ENCODE measurements around the gene PRSS1.
"Not testable (repeated sequence)": the region's sequence is repeated elsewhere in the genome, so short reads cannot be mapped to it uniquely, and the experiment has no call there.

Gene PRSS1

GRCh38 chr7:142773230-142773629 lies 24.0 kb downstream of the PRSS1 start:
- DNase-seq (ENCODE audit: low read depth, low spot score) = no peak

DNA sequence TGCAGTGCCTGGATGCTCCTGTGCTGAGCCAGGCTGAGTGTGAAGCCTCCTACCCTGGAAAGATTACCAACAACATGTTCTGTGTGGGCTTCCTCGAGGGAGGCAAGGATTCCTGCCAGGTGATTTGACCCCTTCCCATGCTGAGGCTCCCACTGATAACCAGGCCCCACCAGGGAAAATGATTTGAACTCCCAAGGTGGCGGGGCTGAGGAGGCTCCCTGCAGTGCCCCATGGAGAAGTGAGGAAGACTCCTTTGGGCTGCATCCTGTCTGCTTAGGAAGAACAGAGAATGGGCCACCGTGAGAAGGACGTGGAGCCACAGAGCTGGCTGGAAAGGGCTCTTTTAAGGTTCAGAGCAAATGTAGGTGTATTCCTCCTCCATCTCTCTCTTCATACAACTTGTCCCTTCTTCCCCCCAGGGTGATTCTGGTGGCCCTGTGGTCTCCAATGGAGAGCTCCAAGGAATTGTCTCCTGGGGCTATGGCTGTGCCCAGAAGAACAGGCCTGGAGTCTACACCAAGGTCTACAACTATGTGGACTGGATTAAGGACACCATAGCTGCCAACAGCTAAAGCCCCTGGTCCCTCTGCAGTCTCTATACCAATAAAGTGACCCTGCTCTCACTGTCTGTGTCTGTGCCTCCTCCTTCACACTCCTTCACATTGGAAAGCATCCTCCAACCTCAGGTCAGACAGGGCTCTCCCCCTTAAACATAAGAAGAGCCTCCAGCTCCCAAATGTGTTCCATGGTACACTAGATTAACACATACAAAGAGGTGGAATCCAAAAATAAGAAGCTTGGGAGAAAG lies 24.9 kb downstream of the PRSS1 start:
- no peak for DNase-seq (ENCODE audit: low read depth, low spot score)

DNA sequence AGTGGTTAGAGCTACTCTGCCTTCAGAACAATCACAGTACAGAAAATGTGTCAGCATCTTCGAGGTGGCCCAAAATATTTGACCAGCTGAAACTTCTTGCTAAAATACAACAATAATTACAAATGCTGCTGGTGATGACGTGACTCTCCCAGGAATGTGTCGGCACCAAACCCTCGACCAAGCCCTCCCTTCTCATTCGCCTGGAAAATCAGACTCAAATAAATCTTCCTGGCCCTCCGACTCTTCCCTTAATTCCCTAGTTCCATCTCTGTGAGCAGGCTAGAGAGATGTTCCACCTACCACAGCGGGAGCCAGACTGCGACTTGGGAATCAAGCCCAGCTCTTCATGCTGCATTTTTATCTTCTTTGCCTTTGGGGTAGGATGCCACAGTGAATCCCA lies 25.6 kb downstream of the PRSS1 start:
- no peak for DNase-seq (ENCODE audit: low read depth, low spot score)

- not testable (repeated sequence) for DNase-seq (ENCODE audit: low read depth, low spot score)
Measured at GRCh38 chr7:142775351-142776115, 26.3 kb downstream of the PRSS1 start.

GRCh38 chr7:142776206-142776844 lies 27.1 kb downstream of the PRSS1 start:
- no peak for DNase-seq (ENCODE audit: low read depth, low spot score)

DNA sequence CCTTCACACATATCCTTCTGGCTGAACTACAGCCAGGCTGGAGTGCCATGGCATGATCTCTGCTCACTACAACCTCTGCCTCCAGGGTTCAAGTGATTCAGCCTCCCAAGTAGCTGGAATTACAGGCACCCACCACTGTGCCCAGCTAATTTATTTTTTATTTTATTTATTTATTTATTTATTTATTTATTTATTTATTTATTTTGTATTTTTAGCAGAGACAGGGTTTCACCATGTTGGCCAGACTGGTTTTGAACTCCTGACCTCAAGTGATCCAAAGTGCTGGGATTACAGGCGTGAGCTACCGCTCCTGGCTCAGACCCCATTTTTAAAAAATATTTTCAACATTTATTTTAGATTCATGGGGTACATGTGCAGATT lies 27.6 kb downstream of the PRSS1 start:
- DNase-seq (ENCODE audit: low read depth, low spot score) = not testable (repeated sequence)

GRCh38 chr7:142777318-142777717 lies 28.0 kb downstream of the PRSS1 start:
- no peak for DNase-seq (ENCODE audit: low read depth, low spot score)

DNA sequence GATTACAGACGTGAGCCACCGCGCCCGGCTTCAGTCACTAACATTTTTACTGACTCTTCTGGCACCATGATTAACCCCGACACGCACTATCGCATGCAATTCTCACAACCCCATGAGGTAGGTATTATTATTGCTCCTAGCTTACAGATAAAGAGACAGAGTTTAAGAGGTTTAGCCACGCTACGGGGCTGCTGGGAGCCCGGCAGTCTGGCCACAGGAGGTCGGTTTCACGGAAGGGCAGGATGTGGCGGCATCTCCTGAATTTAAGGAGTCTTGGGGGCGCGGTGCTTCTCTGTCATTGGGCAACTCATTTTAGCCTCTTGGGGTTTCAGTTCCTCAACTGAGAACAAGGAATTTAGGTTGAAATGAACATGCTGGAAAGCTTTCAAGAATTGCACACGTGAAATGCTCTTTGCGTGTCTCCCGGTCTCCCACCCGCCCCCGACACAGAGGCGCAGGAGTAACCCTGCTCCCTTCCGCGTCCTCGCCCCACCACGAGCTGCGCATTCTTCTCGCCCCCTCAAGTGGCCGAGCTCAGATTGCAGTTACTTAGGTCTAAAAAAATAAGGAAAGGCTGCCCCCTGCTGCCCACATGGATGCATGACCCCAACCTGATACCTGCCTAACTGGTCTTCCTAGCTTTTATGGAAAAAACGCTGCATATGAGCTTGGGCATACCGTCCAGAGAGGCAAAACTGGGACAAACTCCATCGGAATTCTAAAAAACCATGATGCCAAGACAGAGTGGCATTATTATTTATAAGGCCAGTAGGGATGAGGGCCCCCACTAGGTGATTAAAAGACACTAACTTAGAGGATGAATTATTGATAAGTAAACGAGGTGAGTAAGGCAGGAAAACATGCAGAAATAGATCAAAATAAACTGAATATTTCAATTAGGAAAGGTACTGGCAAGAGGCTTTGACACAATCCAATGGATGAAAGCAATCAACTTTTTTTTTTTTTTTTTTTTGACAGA lies 33.9 kb downstream of the PRSS1 start:
- peak; percentile 88 for DNase-seq (ENCODE audit: low read depth, low spot score)

GRCh38 chr7:142784096-142784495 lies 34.8 kb downstream of the PRSS1 start:
- DNase-seq (ENCODE audit: low read depth, low spot score) = no peak

DNA sequence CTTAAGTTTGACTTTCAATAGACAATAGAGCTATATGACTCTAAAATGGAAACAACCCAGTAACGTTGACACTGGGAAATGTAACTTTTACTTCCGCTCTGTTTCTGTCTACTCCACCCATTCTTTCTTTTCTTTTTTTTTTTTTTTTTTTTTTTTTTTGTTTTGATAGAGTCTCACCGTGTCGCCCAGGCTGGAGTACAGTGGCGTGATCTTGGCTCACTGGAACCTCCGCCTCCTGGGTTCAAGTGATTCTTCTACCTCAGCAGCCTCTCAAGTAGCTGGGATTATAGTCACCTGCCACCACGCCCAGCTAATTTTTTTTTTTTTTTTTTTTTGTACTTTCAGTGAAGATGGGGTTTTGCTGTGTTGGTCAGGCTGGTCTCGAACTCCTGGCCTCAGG lies 35.4 kb downstream of the PRSS1 start:
- DNase-seq (ENCODE audit: low read depth, low spot score) = no peak

- no peak for DNase-seq (ENCODE audit: low read depth, low spot score)
Measured at GRCh38 chr7:142785841-142786250, 36.6 kb downstream of the PRSS1 start.

DNA sequence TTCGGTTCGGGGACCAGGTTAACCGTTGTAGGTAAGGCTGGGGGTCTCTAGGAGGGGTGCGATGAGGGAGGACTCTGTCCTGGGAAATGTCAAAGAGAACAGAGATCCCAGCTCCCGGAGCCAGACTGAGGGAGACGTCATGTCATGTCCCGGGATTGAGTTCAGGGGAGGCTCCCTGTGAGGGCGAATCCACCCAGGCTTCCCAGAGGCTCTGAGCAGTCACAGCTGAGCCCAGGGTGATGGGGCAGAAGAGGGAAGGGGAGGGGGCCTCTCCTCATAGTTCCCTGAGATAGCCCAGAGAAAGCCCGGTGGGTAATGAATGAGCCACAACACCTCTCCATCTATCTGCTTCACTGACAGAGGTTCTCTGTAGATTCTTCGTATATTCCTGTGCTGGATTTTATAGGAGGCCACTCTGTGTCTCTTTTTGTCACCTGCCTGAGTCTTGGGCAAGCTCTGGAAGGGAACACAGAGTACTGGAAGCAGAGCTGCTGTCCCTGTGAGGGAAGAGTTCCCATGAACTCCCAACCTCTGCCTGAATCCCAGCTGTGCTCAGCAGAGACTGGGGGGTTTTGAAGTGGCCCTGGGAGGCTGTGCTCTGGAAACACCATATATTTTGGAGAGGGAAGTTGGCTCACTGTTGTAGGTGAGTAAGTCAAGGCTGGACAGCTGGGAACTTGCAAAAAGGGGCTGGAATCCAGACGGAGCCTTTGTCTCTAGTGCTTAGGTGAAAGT lies 37.9 kb downstream of the PRSS1 start:
- no peak for DNase-seq (ENCODE audit: low read depth, low spot score)

DNA sequence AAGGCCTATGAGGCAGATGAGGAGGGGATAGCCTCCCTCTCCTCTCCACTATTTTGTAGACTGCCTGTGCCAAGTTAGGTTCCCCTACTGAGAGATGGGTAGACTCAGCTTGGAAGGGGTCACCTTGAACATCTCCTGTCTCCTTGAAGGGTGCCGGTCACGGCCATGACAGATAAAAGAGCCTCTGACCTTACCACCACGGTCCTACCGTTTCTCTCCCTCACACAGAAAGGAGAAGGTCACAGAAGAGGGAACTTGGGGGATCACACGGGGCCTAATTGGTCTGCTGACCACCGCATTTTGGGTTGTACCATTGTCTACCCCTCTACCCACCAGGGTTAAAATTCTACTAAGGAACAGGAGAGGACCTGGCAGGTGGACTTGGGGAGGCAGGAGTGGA lies 38.5 kb downstream of the PRSS1 start:
- DNase-seq (ENCODE audit: low read depth, low spot score) = no peak

DNA sequence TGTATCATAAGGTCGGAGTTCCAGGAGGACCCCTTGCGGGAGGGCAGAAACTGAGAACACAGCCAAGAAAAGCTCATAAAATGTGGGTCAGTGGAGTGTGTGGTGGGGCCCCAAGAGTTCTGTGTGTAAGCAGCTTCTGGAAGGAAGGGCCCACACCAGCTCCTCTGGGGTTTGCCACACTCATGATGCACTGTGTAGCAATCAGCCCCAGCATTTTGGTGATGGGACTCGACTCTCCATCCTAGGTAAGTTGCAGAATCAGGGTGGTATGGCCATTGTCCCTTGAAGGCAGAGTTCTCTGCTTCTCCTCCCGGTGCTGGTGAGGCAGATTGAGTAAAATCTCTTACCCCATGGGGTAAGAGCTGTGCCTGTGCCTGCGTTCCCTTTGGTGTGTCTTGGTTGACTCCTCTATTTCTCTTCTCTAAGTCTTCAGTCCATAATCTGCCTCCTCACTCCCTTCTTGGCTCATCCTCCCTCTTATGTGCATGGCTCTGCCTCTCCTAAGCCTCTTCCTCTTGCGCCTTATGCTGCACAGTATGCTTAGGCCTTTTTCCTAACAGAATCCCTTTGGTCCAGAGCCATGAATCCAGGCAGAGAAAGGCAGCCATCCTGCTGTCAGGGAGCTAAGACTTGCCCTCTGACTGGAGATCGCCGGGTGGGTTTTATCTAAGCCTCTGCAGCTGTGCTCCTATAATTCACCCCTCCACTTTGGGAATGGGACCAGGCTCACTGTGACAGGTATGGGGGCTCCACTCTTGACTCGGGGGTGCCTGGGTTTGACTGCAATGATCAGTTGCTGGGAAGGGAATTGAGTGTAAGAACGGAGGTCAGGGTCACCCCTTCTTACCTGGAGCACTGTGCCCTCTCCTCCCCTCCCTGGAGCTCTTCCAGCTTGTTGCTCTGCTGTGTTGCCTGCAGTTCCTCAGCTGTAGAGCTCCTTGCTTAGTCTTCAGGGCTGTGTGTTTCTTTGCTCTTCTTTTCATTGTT lies 39.3 kb downstream of the PRSS1 start:
- DNase-seq (ENCODE audit: low read depth, low spot score) = no peak

GRCh38 chr7:142789441-142789840 lies 40.2 kb downstream of the PRSS1 start:
- no peak for DNase-seq (ENCODE audit: low read depth, low spot score)

- no peak for DNase-seq (ENCODE audit: low read depth, low spot score)
Measured at GRCh38 chr7:142790056-142790455, 40.8 kb downstream of the PRSS1 start.

DNA sequence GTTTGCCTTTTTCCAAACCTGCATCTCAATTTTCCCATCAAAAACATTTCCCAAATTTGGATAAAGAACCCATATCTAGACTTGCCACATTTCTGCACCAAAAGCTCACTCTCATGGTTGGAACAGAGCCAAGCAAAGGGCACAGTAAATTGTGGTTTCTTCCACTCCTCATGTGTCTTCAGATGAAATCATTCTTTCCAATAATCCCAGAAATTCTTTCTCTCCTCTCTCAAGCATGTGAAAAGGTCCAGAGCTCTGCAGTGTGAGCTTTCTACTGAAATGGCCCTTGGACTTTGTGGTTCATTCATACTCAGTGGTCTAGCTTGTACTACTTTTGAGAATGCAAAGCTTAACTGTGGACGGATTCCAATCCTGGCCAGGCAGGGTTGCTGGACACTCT lies 41.3 kb downstream of the PRSS1 start:
- no peak for DNase-seq (ENCODE audit: low read depth, low spot score)

- DNase-seq (ENCODE audit: low read depth, low spot score) = no peak
Measured at GRCh38 chr7:142791502-142791901, 42.2 kb downstream of the PRSS1 start.

GRCh38 chr7:142792129-142792528 lies 42.9 kb downstream of the PRSS1 start:
- no peak for DNase-seq (ENCODE audit: low read depth, low spot score)

All from smooth muscle cell of the brain vasculature (primary cell).